Neural cell (in vitro differentiated cells): ENCODE results near the gene NT5E. TPM values are rescaled to one million over a fixed set of nuclear protein-coding genes. Genes with fewer than 3 reads are reported as not detected.

ENCODE experiments used
- H2AFZ ChIP-seq: fragments of 200-600, 300-800 bp; sonication (generic), shearing (Covaris generic); 2 replicates; pipeline ENCODE4 v1.6.0; 2014; ENCODE audit warnings: low read depth, mild to moderate bottlenecking, antibody characterized with exemption, low read length, moderate library complexity
- H3F3A ChIP-seq: fragments of 200-600 bp; shearing (Covaris generic); 2 replicates; pipeline ENCODE4 v1.6.1; 2016; ENCODE audit warnings: mild to moderate bottlenecking, moderate library complexity, mixed read lengths, antibody characterized with exemption, low read length; ENCODE audit not compliant: insufficient read depth, poor library complexity, severe bottlenecking
- H3K27ac ChIP-seq: fragments of 200-600, 300-800 bp; sonication (generic), shearing (Covaris generic); 2 replicates; pipeline ENCODE4 v1.5.1; 2014; ENCODE audit warnings: mild to moderate bottlenecking, low read length, moderate library complexity
- H3K27me3 ChIP-seq: fragments of 300-800, 200-600 bp; sonication (generic), shearing (Covaris generic); 2 replicates; pipeline ENCODE4 v1.6.0; 2014; ENCODE audit warnings: mild to moderate bottlenecking, low read depth, low read length, moderate library complexity; ENCODE audit not compliant: insufficient read depth
- H3K36me3 ChIP-seq: fragments of 300-800, 200-600 bp; sonication (generic), shearing (Covaris generic); 2 replicates; pipeline ENCODE4 v1.5.1; 2014; ENCODE audit warnings: mild to moderate bottlenecking, antibody characterized with exemption, low read length, moderate library complexity; ENCODE audit not compliant: insufficient read depth
- H3K4me2 ChIP-seq: fragments of 300-800, 200-600 bp; sonication (generic), shearing (Covaris generic); 2 replicates; pipeline ENCODE4 v1.6.0; 2014; ENCODE audit warnings: mild to moderate bottlenecking, low read length
- H3K4me3 ChIP-seq: fragments of 300-800, 200-600 bp; sonication (generic), shearing (Covaris generic); 2 replicates; pipeline ENCODE4 v1.5.1; 2014; ENCODE audit warnings: mild to moderate bottlenecking, low read length, moderate library complexity
- H3K79me2 ChIP-seq: fragments of 200-600 bp; shearing (Covaris generic); replicated peaks from 2 replicates; pipeline ENCODE4 v1.6.0; 2014; ENCODE audit warnings: mild to moderate bottlenecking, low read length, moderate library complexity; ENCODE audit not compliant: insufficient read depth
- H3K9ac ChIP-seq: fragments of 300-800, 200-600 bp; sonication (generic), shearing (Covaris generic); 2 replicates; pipeline ENCODE4 v1.6.1; 2016; ENCODE audit warnings: mild to moderate bottlenecking, low read length, mixed read lengths
- H3K9me2 ChIP-seq: fragments of 200-600 bp; shearing (Covaris generic); 2 replicates; pipeline ENCODE4 v1.6.1; 2016; ENCODE audit warnings: mild to moderate bottlenecking, low read length, mixed read lengths; ENCODE audit not compliant: insufficient read depth
- H3K9me3 ChIP-seq: fragments of 200-600, 300-800 bp; sonication (generic), shearing (Covaris generic); 2 replicates; pipeline ENCODE4 v1.6.1; 2016; ENCODE audit warnings: mild to moderate bottlenecking, mixed run types, low read length, moderate library complexity, mixed read lengths
- H4K20me1 ChIP-seq: fragments of 200-600 bp; shearing (Covaris generic); 2 replicates; pipeline ENCODE4 v1.6.1; 2016; ENCODE audit warnings: mild to moderate bottlenecking, mixed run types; ENCODE audit not compliant: insufficient read depth
- CTCF ChIP-seq: fragments of 450-650 bp; IDR thresholded peaks from 2 replicates; pipeline ENCODE4 v1.5.1; 2014; ENCODE audit warnings: antibody characterized with exemption, mild to moderate bottlenecking, moderate library complexity; ENCODE audit not compliant: poor library complexity, severe bottlenecking
- EP300 ChIP-seq: fragments of 450-650 bp; conservative IDR thresholded peaks from 2 replicates; pipeline ENCODE4 v1.6.1; 2014; ENCODE audit warnings: antibody characterized with exemption, mild to moderate bottlenecking, moderate library complexity; ENCODE audit not compliant: poor library complexity, severe bottlenecking
- EZH2 ChIP-seq: fragments of 200-600, 300-800 bp; shearing (Covaris generic), sonication (generic); IDR thresholded peaks from 2 replicates; pipeline ENCODE4 v1.6.1; 2014; ENCODE audit warnings: antibody characterized with exemption, low read length, borderline replicate concordance, mild to moderate bottlenecking; ENCODE audit not compliant: insufficient read depth, poor library complexity, severe bottlenecking
- MXI1 ChIP-seq: fragments of 450-650 bp; conservative IDR thresholded peaks from 2 replicates; pipeline ENCODE4 v1.6.1; 2014; ENCODE audit warnings: antibody characterized with exemption, mild to moderate bottlenecking; ENCODE audit not compliant: poor library complexity, severe bottlenecking
- POLR2AphosphoS5 ChIP-seq: IDR thresholded peaks from 2 replicates; pipeline ENCODE4 v1.6.1; 2012
- RAD21 ChIP-seq: fragments of 450-650 bp; conservative IDR thresholded peaks from 2 replicates; pipeline ENCODE4 v1.6.1; 2014; ENCODE audit warnings: antibody characterized with exemption, mild to moderate bottlenecking, moderate library complexity
- REST ChIP-seq: IDR thresholded peaks from 2 replicates; pipeline ENCODE4 v1.6.1; 2012; ENCODE audit warnings: borderline replicate concordance
- SMC3 ChIP-seq: fragments of 450-650 bp; conservative IDR thresholded peaks from 2 replicates; pipeline ENCODE4 v1.6.1; 2014; ENCODE audit warnings: antibody characterized with exemption, mild to moderate bottlenecking, moderate library complexity; ENCODE audit not compliant: poor library complexity
- TAF1 ChIP-seq: IDR thresholded peaks from 2 replicates; pipeline ENCODE4 v1.6.1; 2012; ENCODE audit warnings: low read depth
- polyA plus RNA-seq: library from polyadenylated mRNA; depleted of rRNA; stranded (reverse); fragments of >200 nt; gene quantifications from 2 replicates; pipeline ENCODE4 v1.2.3, GENCODE V29; 2014

The NT5E gene
- polyA plus RNA-seq, 1 donor from 2014 or later = not detected

GRCh38 chr6:85417336-85417735 lies 32.5 kb upstream of the NT5E start:
- H3K9ac ChIP-seq = no peak overlapping the region
- H3K27me3 ChIP-seq = no peaks in the 10 kb centered on the region
- H3K9me3 ChIP-seq = no peaks in the 10 kb centered on the region
- no peak overlapping the region for H3K27ac ChIP-seq
- no peaks in the 10 kb centered on the region for H3K36me3 ChIP-seq
- no peaks in the 10 kb centered on the region for H4K20me1 ChIP-seq
- H3K9me2 ChIP-seq = no peaks in the 10 kb centered on the region
- H3K4me2 ChIP-seq = no peak overlapping the region
- TF ChIP-seq TAF1 (no peak), POLR2AphosphoS5 (no peak), RAD21 (no peak), EP300 (no peak), MXI1 (no peak), REST (no peak), CTCF (no peak), EZH2 (no peak), SMC3 (no peak)
- H3K79me2 ChIP-seq = no peaks in the 10 kb centered on the region
- H3K4me3 ChIP-seq = no peak overlapping the region
- no peak overlapping the region for H2AFZ ChIP-seq
- H3F3A ChIP-seq = no peaks in the 10 kb centered on the region

GRCh38 chr6:85418059-85418458 lies 31.8 kb upstream of the NT5E start:
- Histone ChIP-seq H3K9me2 (no peaks in the 10 kb centered on the region), H4K20me1 (no peaks in the 10 kb centered on the region), H3K79me2 (no peaks in the 10 kb centered on the region), H3K27me3 (no peaks in the 10 kb centered on the region), H3K4me3 (no peak overlapping the region), H3K9me3 (no peaks in the 10 kb centered on the region), H3F3A (no peaks in the 10 kb centered on the region), H3K4me2 (no peak overlapping the region), H2AFZ (no peak overlapping the region), H3K27ac (no peak overlapping the region), H3K9ac (no peak overlapping the region), H3K36me3 (no peaks in the 10 kb centered on the region)
- TF ChIP-seq TAF1 = no peak
- no peak for TF ChIP-seq EP300
- no peak for TF ChIP-seq EZH2
- TF ChIP-seq SMC3 = no peak
- no peak for TF ChIP-seq CTCF
- no peak for TF ChIP-seq POLR2AphosphoS5
- TF ChIP-seq RAD21 = no peak
- TF ChIP-seq REST = no peak
- no peak for TF ChIP-seq MXI1
